ENCODE results near the gene PSTK.
A peak's percentile ranks its signal among the peaks of the same experiment; 100 is the strongest.

The PSTK gene, protein sequence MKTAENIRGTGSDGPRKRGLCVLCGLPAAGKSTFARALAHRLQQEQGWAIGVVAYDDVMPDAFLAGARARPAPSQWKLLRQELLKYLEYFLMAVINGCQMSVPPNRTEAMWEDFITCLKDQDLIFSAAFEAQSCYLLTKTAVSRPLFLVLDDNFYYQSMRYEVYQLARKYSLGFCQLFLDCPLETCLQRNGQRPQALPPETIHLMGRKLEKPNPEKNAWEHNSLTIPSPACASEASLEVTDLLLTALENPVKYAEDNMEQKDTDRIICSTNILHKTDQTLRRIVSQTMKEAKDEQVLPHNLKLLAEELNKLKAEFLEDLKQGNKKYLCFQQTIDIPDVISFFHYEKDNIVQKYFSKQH

GRCh38 chr10:122980209-122981065 is at the start of gene PSTK:
Gene PSTK (plus strand): TSS chr10:122980401. CDS start chr10:122980480, 79 bp downstream.
- Histone ChIP-seq H3K9ac (ENCODE audit: low read depth, low read length, poor library complexity, severe bottlenecking) (peak within 1 kb of the TSS; percentile 85), H3K27me3 (ENCODE audit: insufficient read depth, low read length, poor library complexity, severe bottlenecking) (no peaks in the 10 kb centered on the region), H2AFZ (ENCODE audit: low read length) (peak within 1 kb of the TSS; percentile 93), H3K4me1 (ENCODE audit: insufficient read depth, low read length, poor library complexity, severe bottlenecking) (peaks cover 17% of the 10 kb centered on the region), H3K79me2 (ENCODE audit: insufficient read depth, low read length) (no peaks in the 10 kb centered on the region), H3F3A (ENCODE audit: low read depth) (no peaks in the 10 kb centered on the region), H4K20me1 (ENCODE audit: insufficient read depth, low read length, poor library complexity, severe bottlenecking) (no peaks in the 10 kb centered on the region), H3K9me3 (ENCODE audit: insufficient read depth, low read depth, low read length) (no peaks in the 10 kb centered on the region), H3K4me3 (ENCODE audit: low read length, poor library complexity, severe bottlenecking) (peak within 1 kb of the TSS; percentile 78), H3K36me3 (ENCODE audit: insufficient read depth, low read length) (peaks cover 3% of the 10 kb centered on the region; the same call in 1 of the 2 replicates), H3K4me2 (ENCODE audit: low read depth, low read length, poor library complexity, severe bottlenecking) (peak within 1 kb of the TSS; percentile 94), H3K9me2 (replicated peaks; ENCODE audit: low read depth, low read length) (no peaks in the 10 kb centered on the region)
- TF ChIP-seq EZH2phosphoT487 (IDR thresholded peaks at IDR 0.05; ENCODE audit: borderline replicate concordance) (no peak), CTCF (conservative IDR thresholded peaks at IDR 0.05; ENCODE audit: low read length) (peak; percentile 70)

GRCh38 chr10:122931088-122931906 is 48.9 kb upstream of the PSTK start:
- Histone ChIP-seq H3K36me3 (ENCODE audit: insufficient read depth, low read length) (peaks cover 5% of the 10 kb centered on the region; the same call in 1 of the 2 replicates), H3K27me3 (ENCODE audit: insufficient read depth, low read length, poor library complexity, severe bottlenecking) (no peaks in the 10 kb centered on the region), H3K9ac (ENCODE audit: low read depth, low read length, poor library complexity, severe bottlenecking) (no peak overlapping the region), H3K9me2 (replicated peaks; ENCODE audit: low read depth, low read length) (no peaks in the 10 kb centered on the region), H3K4me2 (ENCODE audit: low read depth, low read length, poor library complexity, severe bottlenecking) (peak overlapping the region; percentile 15), H2AFZ (ENCODE audit: low read length) (no peak overlapping the region), H3F3A (ENCODE audit: low read depth) (no peaks in the 10 kb centered on the region), H3K79me2 (ENCODE audit: insufficient read depth, low read length) (no peaks in the 10 kb centered on the region), H3K9me3 (ENCODE audit: insufficient read depth, low read depth, low read length) (no peaks in the 10 kb centered on the region), H3K4me3 (ENCODE audit: low read length, poor library complexity, severe bottlenecking) (no peak overlapping the region), H3K4me1 (ENCODE audit: insufficient read depth, low read length, poor library complexity, severe bottlenecking) (peaks cover 11% of the 10 kb centered on the region), H4K20me1 (ENCODE audit: insufficient read depth, low read length, poor library complexity, severe bottlenecking) (no peaks in the 10 kb centered on the region)
- TF ChIP-seq EZH2phosphoT487 (IDR thresholded peaks at IDR 0.05; ENCODE audit: borderline replicate concordance) (no peak), CTCF (conservative IDR thresholded peaks at IDR 0.05; ENCODE audit: low read length) (no peak)

DNA sequence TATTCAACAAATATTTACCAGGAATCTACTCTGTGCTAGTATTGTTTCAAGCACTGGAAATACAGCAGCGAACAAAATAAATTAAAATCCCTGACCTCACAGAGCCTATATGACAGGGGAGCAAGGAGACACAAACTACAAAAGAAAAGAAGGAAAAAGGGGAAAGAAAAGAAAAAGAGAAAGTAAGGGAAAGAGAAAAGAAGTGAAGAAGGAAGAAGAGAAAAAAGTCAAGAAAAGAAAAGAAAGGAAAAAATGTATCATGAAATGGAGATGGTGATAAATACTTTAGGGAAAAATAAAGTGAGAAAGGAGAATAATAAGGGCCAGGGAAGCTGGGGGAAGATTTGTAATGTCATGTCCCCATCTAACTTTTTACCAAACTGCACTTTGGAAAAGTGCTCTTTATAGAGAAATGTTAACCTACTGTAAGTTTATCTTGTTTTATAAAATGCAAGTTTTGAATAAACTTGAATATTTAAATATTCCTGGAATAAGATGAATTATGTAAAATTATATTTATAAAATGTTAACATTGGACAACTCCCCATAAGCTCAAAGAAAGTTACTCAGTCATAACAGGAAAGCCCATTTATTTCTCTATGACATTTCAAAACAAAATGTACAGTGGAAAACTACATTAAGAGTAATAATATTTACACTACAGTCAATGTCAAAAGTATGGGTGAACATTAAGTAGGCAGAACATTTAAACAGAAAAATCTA is 40.9 kb upstream of the PSTK start:
- H3K79me2 ChIP-seq (ENCODE audit: insufficient read depth, low read length), result no peaks in the 10 kb centered on the region
- no peak overlapping the region for H2AFZ ChIP-seq (ENCODE audit: low read length)
- no peaks in the 10 kb centered on the region for H3K9me2 ChIP-seq (replicated peaks; ENCODE audit: low read depth, low read length)
- H3F3A ChIP-seq (ENCODE audit: low read depth), result no peaks in the 10 kb centered on the region
- no peak overlapping the region for H3K4me2 ChIP-seq (ENCODE audit: low read depth, low read length, poor library complexity, severe bottlenecking)
- no peak overlapping the region for H3K9ac ChIP-seq (ENCODE audit: low read depth, low read length, poor library complexity, severe bottlenecking)
- no peak for TF ChIP-seq EZH2phosphoT487 (IDR thresholded peaks at IDR 0.05; ENCODE audit: borderline replicate concordance)
- no peak for TF ChIP-seq CTCF (conservative IDR thresholded peaks at IDR 0.05; ENCODE audit: low read length)
- H3K27me3 ChIP-seq (ENCODE audit: insufficient read depth, low read length, poor library complexity, severe bottlenecking), result no peaks in the 10 kb centered on the region
- H3K9me3 ChIP-seq (ENCODE audit: insufficient read depth, low read depth, low read length), result no peaks in the 10 kb centered on the region
- peaks cover 24% of the 10 kb centered on the region; the same call in 1 of the 2 replicates for H3K36me3 ChIP-seq (ENCODE audit: insufficient read depth, low read length)
- peaks cover 3% of the 10 kb centered on the region for H3K4me1 ChIP-seq (ENCODE audit: insufficient read depth, low read length, poor library complexity, severe bottlenecking)
- H3K4me3 ChIP-seq (ENCODE audit: low read length, poor library complexity, severe bottlenecking), result no peak overlapping the region
- H4K20me1 ChIP-seq (ENCODE audit: insufficient read depth, low read length, poor library complexity, severe bottlenecking), result no peaks in the 10 kb centered on the region
